ENCODE measurements around the gene MS4A6A. TPM values are rescaled to one million over a fixed set of nuclear protein-coding genes. Genes with fewer than 3 reads are reported as not detected.

Gene MS4A6A
- total RNA-seq, 1 experiment from 2014 or later, result not detected

GRCh38 chr11:60172011-60172410 lies 10.9 kb downstream of the MS4A6A start:
- H3K4me3 ChIP-seq (ENCODE audit: low read depth, low read length, poor library complexity, severe bottlenecking), result no peak overlapping the region
- CTCF ChIA-PET, result no interaction called here
- no peaks in the 10 kb centered on the region for H3K36me3 ChIP-seq (ENCODE audit: insufficient read depth, low read length, poor library complexity, severe bottlenecking)
- no peak overlapping the region for H3K27ac ChIP-seq (ENCODE audit: low read depth, low read length, poor library complexity, severe bottlenecking)
- intact Hi-C loops (cut with micrococcal nuclease; ENCODE audit: unreplicated experiment), result no loop called here
- POLR2A ChIA-PET (ENCODE audit: low non-redundant PET), result no interaction called here
- no peaks in the 10 kb centered on the region for H3K9me3 ChIP-seq (ENCODE audit: low read depth, low read length, poor library complexity, severe bottlenecking)
- no peaks in the 10 kb centered on the region for H3K4me1 ChIP-seq (ENCODE audit: insufficient read depth, low read length, poor library complexity, severe bottlenecking)
- no TSS peak for BruUV-seq (replicated peaks)
- TF ChIP-seq, protein P1, sequence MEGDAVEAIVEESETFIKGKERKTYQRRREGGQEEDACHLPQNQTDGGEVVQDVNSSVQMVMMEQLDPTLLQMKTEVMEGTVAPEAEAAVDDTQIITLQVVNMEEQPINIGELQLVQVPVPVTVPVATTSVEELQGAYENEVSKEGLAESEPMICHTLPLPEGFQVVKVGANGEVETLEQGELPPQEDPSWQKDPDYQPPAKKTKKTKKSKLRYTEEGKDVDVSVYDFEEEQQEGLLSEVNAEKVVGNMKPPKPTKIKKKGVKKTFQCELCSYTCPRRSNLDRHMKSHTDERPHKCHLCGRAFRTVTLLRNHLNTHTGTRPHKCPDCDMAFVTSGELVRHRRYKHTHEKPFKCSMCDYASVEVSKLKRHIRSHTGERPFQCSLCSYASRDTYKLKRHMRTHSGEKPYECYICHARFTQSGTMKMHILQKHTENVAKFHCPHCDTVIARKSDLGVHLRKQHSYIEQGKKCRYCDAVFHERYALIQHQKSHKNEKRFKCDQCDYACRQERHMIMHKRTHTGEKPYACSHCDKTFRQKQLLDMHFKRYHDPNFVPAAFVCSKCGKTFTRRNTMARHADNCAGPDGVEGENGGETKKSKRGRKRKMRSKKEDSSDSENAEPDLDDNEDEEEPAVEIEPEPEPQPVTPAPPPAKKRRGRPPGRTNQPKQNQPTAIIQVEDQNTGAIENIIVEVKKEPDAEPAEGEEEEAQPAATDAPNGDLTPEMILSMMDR (conservative IDR thresholded peaks at IDR 0.05; ENCODE audit: low read depth, low read length), result no peak
- TF ChIP-seq EZH2 (IDR thresholded peaks at IDR 0.05; ENCODE audit: borderline replicate concordance, low read depth, low read length, poor library complexity, severe bottlenecking), result no peak
- H3K27me3 ChIP-seq (replicated peaks; ENCODE audit: insufficient read depth, low read depth, low read length, poor library complexity), result peaks cover 12% of the 10 kb centered on the region
- DNase-seq (ENCODE audit: low spot score), result no peak

GRCh38 chr11:60170566-60170965 lies 12.3 kb downstream of the MS4A6A start:
- Histone ChIP-seq H3K4me1 (ENCODE audit: insufficient read depth, low read length, poor library complexity, severe bottlenecking) (no peaks in the 10 kb centered on the region), H3K4me3 (ENCODE audit: low read depth, low read length, poor library complexity, severe bottlenecking) (no peak overlapping the region), H3K27me3 (replicated peaks; ENCODE audit: insufficient read depth, low read depth, low read length, poor library complexity) (peaks cover 11% of the 10 kb centered on the region), H3K27ac (ENCODE audit: low read depth, low read length, poor library complexity, severe bottlenecking) (no peak overlapping the region), H3K9me3 (ENCODE audit: low read depth, low read length, poor library complexity, severe bottlenecking) (no peaks in the 10 kb centered on the region), H3K36me3 (ENCODE audit: insufficient read depth, low read length, poor library complexity, severe bottlenecking) (no peaks in the 10 kb centered on the region)
- TF ChIP-seq, protein P1 (conservative IDR thresholded peaks at IDR 0.05; ENCODE audit: low read depth, low read length), result no peak
- no peak for TF ChIP-seq EZH2 (IDR thresholded peaks at IDR 0.05; ENCODE audit: borderline replicate concordance, low read depth, low read length, poor library complexity, severe bottlenecking)
- BruUV-seq (replicated peaks), result no TSS peak
- ChIA-PET CTCF (no interaction called here), POLR2A (ENCODE audit: low non-redundant PET) (no interaction called here)
- intact Hi-C loops (cut with micrococcal nuclease; ENCODE audit: unreplicated experiment), result no loop called here
- no peak for DNase-seq (ENCODE audit: low spot score)

- intact Hi-C loops (cut with micrococcal nuclease; ENCODE audit: unreplicated experiment), result no loop called here
- Histone ChIP-seq H3K4me3 (ENCODE audit: low read depth, low read length, poor library complexity, severe bottlenecking) (no peak overlapping the region), H3K4me1 (ENCODE audit: insufficient read depth, low read length, poor library complexity, severe bottlenecking) (no peaks in the 10 kb centered on the region), H3K9me3 (ENCODE audit: low read depth, low read length, poor library complexity, severe bottlenecking) (no peaks in the 10 kb centered on the region), H3K27ac (ENCODE audit: low read depth, low read length, poor library complexity, severe bottlenecking) (no peak overlapping the region), H3K36me3 (ENCODE audit: insufficient read depth, low read length, poor library complexity, severe bottlenecking) (no peaks in the 10 kb centered on the region), H3K27me3 (replicated peaks; ENCODE audit: insufficient read depth, low read depth, low read length, poor library complexity) (peaks cover 11% of the 10 kb centered on the region)
- no peak for TF ChIP-seq EZH2 (IDR thresholded peaks at IDR 0.05; ENCODE audit: borderline replicate concordance, low read depth, low read length, poor library complexity, severe bottlenecking)
- TF ChIP-seq, protein P1 (conservative IDR thresholded peaks at IDR 0.05; ENCODE audit: low read depth, low read length), result peak; percentile 59
- ChIA-PET POLR2A (ENCODE audit: low non-redundant PET) (no interaction called here), CTCF (no interaction called here)
- BruUV-seq (replicated peaks), result no TSS peak
- peak; percentile 33 for DNase-seq (ENCODE audit: low spot score)
Observed at GRCh38 chr11:60169264-60169915, 13.5 kb downstream of the MS4A6A start.

Measured in A673 (cell line).